SK-N-MC (cell line): Measurements from ENCODE around the gene HSFX1.

ENCODE experiments used
- EZH2 ChIP-seq: fragments of 200-600 bp; sonication (generic); IDR thresholded peaks from one replicate; pipeline ENCODE4 v1.6.1; 2017; ENCODE audit warnings: antibody characterized with exemption
- POLR2AphosphoS5 ChIP-seq: IDR thresholded peaks from 2 replicates; pipeline ENCODE4 v1.6.1; 2012; ENCODE audit warnings: mild to moderate bottlenecking, low read depth, low read length, borderline replicate concordance

DNA sequence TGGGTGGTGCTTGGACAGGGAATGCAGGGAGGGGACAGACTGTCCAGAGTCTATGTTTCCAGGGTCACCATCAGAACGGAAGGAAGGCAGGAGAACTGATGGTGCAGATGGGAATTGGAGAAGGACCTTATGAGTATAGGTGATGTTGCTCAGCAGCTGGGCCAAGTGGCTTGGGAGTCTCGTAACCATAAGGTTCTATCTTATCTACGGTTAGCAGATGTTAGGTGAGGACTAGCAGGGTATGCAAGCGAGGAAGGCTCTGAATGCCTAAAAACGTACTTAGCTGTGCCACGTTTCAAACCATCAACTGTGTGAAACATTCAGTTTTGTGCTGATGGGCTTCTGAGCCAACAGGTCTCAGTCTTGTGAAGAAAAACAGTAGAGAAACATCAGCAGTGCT lies 30.2 kb downstream of the HSFX1 start:
- TF ChIP-seq EZH2 (no peak), POLR2AphosphoS5 (no peak)
